HepG2 (cell line): ENCODE data around the gene PEX12. TPM values are rescaled to one million over a fixed set of nuclear protein-coding genes. Genes with fewer than 3 reads are reported as not detected.

Experiments used
- HDAC1 ChIP-seq: sonication (generic); formaldehyde crosslinking; IDR thresholded peaks from 2 replicates; pipeline ENCODE4 v1.5.1; 2020; ENCODE audit warnings: mild to moderate bottlenecking, missing genetic modification reagents
- PHF5A ChIP-seq: IDR thresholded peaks from one replicate; pipeline ENCODE4 v1.6.1; 2018; ENCODE audit warnings: low read depth, missing genetic modification reagents; ENCODE audit not compliant: unreplicated experiment
- POGZ ChIP-seq: sonication (generic); formaldehyde crosslinking; IDR thresholded peaks from 2 replicates; pipeline ENCODE4 v1.4.0; 2020; ENCODE audit warnings: mild to moderate bottlenecking, missing genetic modification reagents
- SRSF4 ChIP-seq: fragments of 200-400 bp; formaldehyde crosslinking; IDR thresholded peaks from one replicate; pipeline ENCODE4 v1.6.1; 2018; ENCODE audit warnings: mild to moderate bottlenecking, low read depth, low read length, moderate library complexity; ENCODE audit not compliant: poor library complexity, severe bottlenecking
- TAF15 ChIP-seq: fragments of 200-400 bp; formaldehyde crosslinking; IDR thresholded peaks from one replicate; pipeline ENCODE4 v1.6.1; 2018; ENCODE audit warnings: mild to moderate bottlenecking, low read depth, low read length; ENCODE audit not compliant: poor library complexity, severe bottlenecking
- TBX2 ChIP-seq: sonication (generic); formaldehyde crosslinking; IDR thresholded peaks from 2 replicates; pipeline ENCODE4 v1.5.0; 2020; ENCODE audit warnings: missing genetic modification reagents, mild to moderate bottlenecking, borderline replicate concordance
- ZMAT3 ChIP-seq: sonication (generic); formaldehyde crosslinking; conservative IDR thresholded peaks from 2 replicates; pipeline ENCODE4 v1.7.0; 2021; ENCODE audit warnings: missing genetic modification reagents
- ZNF577 ChIP-seq: sonication (generic); formaldehyde crosslinking; IDR thresholded peaks from 2 replicates; pipeline ENCODE4 v1.4.0; 2020; ENCODE audit warnings: mild to moderate bottlenecking, low read depth, missing genetic modification reagents, borderline replicate concordance
- ZNF768 ChIP-seq: sonication (generic); formaldehyde crosslinking; IDR thresholded peaks from 2 replicates; pipeline ENCODE4 v1.4.0; 2020; ENCODE audit warnings: missing genetic modification reagents
- ZSCAN9 ChIP-seq: IDR thresholded peaks from 2 replicates; pipeline ENCODE4 v1.6.1; 2016; ENCODE audit warnings: borderline replicate concordance
- polyA plus RNA-seq, 8 experiments: library from polyadenylated mRNA; depleted of rRNA in 3 of 8; stranded (reverse) in 7 of 8; unstranded in 1 of 8; fragments of >200 nt; fragmentation: Illumina TruSeq in 4 of 8; extraction: Trizol in 4 of 8; gene quantifications; 2 replicates each; pipeline versions ENCODE4 v1.2.1 to v1.2.3, GENCODE V29; 2011 to 2016; ENCODE audit warnings: low read depth in 4 of 8, missing spikeins in 1 of 8, mixed read lengths in 1 of 8; ENCODE audit not compliant: insufficient read depth in 1 of 8
- total RNA-seq, 5 experiments: library from RNA; depleted of rRNA; stranded (reverse); fragments of >200 nt; fragmentation: Illumina TruSeq; extraction: Trizol; gene quantifications; 2 replicates each; pipeline ENCODE4 v1.2.3, GENCODE V29; 2016; ENCODE audit warnings: low read depth in 1 of 5
- TF ChIP-seq, protein P1 (sequence below): sonication (generic); formaldehyde crosslinking; IDR thresholded peaks from 2 replicates; pipeline ENCODE4 v1.4.0; 2020; ENCODE audit warnings: missing genetic modification reagents, borderline replicate concordance
- TF ChIP-seq, protein P2 (sequence below): sonication (generic); formaldehyde crosslinking; IDR thresholded peaks from 2 replicates; pipeline ENCODE4 v1.8.0; 2022; ENCODE audit warnings: missing genetic modification reagents, mild to moderate bottlenecking, inconsistent platforms, borderline replicate concordance
- TF ChIP-seq, protein P3 (sequence below): sonication (generic); formaldehyde crosslinking; IDR thresholded peaks from 2 replicates; pipeline ENCODE4 v1.4.0; 2020; ENCODE audit warnings: missing genetic modification reagents
- TF ChIP-seq, protein P4 (sequence below): IDR thresholded peaks from 2 replicates; pipeline ENCODE4 v1.6.1; 2016; ENCODE audit warnings: missing compliant biosample characterization, missing genetic modification reagents, borderline replicate concordance
- TF ChIP-seq, protein P5 (sequence below): sonication (generic); formaldehyde crosslinking; IDR thresholded peaks from 2 replicates; pipeline ENCODE4 v1.4.0; 2020; ENCODE audit warnings: missing genetic modification reagents

Gene PEX12
- total and polyA plus RNA-seq, 2 of the 13 experiments (the other 11 are each of a cell fraction or from before 2014, with no cell fraction given): 5.1 to 11.9 TPM

DNA sequence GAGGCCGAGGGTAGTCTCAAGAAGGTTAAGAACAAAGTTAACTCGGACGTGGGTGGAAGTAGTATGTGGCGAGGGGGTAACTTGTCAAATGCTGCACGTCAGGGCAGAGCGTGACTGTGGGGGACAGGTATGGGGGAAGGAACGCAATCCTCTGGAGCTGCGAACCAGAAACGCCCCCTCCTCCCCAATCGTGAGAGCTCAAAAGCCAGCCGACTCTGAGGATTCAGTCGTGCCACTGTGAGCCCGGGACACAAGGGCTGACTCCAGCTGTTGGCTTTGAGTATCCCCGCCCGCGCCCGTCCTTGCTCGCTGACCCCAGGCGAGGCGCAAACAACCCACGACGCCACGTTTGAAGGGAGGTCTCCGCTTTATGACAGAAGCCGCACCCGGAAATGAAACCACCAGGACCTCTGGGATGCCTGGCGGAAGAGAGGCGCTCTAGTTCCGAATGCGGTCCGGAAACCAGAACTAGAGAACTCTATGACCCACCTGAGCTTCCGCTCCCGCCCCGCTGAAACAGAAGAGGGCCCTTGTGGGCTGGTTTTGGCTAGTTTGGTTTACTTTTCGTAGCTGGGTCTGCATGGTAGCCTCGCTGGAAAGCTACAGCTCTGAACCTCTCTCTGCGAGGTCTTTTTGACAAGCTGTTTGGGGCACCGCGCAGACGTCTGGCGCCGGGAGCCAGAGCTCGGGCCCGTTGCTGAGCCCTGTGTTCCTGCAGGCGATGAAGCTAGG lies at the start of gene PEX12 (continued):
- TF ChIP-seq, protein P1, sequence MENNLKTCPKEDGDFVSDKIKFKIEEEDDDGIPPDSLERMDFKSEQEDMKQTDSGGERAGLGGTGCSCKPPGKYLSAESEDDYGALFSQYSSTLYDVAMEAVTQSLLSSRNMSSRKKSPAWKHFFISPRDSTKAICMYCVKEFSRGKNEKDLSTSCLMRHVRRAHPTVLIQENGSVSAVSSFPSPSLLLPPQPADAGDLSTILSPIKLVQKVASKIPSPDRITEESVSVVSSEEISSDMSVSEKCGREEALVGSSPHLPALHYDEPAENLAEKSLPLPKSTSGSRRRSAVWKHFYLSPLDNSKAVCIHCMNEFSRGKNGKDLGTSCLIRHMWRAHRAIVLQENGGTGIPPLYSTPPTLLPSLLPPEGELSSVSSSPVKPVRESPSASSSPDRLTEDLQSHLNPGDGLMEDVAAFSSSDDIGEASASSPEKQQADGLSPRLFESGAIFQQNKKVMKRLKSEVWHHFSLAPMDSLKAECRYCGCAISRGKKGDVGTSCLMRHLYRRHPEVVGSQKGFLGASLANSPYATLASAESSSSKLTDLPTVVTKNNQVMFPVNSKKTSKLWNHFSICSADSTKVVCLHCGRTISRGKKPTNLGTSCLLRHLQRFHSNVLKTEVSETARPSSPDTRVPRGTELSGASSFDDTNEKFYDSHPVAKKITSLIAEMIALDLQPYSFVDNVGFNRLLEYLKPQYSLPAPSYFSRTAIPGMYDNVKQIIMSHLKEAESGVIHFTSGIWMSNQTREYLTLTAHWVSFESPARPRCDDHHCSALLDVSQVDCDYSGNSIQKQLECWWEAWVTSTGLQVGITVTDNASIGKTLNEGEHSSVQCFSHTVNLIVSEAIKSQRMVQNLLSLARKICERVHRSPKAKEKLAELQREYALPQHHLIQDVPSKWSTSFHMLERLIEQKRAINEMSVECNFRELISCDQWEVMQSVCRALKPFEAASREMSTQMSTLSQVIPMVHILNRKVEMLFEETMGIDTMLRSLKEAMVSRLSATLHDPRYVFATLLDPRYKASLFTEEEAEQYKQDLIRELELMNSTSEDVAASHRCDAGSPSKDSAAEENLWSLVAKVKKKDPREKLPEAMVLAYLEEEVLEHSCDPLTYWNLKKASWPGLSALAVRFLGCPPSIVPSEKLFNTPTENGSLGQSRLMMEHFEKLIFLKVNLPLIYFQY (CRISPR knock-in tag): peak; percentile 88; the same call in 1 of the 2 replicates
- no peak for TF ChIP-seq ZNF768 (CRISPR knock-in tag)
- no peak for TF ChIP-seq SRSF4
- peak; percentile 74 for TF ChIP-seq PHF5A (CRISPR knock-in tag)
- TF ChIP-seq ZMAT3 (CRISPR knock-in tag): peak; percentile 88; the same call in 1 of the 2 replicates
- TF ChIP-seq, protein P2, sequence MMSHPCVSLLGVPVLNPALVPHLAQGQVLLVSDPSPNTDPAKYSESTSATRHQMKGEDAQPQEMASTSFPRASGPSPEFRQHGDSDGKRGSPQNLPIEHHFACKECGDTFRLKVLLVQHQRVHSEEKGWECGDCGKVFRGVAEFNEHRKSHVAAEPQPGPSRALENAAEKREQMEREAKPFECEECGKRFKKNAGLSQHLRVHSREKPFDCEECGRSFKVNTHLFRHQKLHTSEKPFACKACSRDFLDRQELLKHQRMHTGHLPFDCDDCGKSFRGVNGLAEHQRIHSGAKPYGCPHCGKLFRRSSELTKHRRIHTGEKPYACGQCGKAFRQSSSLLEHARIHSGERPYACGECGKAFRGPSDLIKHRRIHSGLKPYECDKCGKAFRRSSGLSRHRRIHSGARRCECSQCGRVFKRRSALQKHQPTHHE (CRISPR knock-in tag): peak; percentile 40; the same call in 1 of the 2 replicates
- TF ChIP-seq ZNF577: no peak
- peak; percentile 60 for TF ChIP-seq TBX2 (CRISPR knock-in tag)
- TF ChIP-seq, protein P3, sequence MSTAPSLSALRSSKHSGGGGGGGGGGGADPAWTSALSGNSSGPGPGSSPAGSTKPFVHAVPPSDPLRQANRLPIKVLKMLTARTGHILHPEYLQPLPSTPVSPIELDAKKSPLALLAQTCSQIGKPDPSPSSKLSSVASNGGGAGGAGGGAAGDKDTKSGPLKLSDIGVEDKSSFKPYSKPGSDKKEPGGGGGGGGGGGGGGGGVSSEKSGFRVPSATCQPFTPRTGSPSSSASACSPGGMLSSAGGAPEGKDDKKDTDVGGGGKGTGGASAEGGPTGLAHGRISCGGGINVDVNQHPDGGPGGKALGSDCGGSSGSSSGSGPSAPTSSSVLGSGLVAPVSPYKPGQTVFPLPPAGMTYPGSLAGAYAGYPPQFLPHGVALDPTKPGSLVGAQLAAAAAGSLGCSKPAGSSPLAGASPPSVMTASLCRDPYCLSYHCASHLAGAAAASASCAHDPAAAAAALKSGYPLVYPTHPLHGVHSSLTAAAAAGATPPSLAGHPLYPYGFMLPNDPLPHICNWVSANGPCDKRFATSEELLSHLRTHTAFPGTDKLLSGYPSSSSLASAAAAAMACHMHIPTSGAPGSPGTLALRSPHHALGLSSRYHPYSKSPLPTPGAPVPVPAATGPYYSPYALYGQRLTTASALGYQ (CRISPR knock-in tag): 0 out of 2 replicates have a peak, but pooled peaks have one; percentile 41
- peak; percentile 90 for TF ChIP-seq ZSCAN9 (CRISPR knock-in tag)
- TF ChIP-seq, protein P4, sequence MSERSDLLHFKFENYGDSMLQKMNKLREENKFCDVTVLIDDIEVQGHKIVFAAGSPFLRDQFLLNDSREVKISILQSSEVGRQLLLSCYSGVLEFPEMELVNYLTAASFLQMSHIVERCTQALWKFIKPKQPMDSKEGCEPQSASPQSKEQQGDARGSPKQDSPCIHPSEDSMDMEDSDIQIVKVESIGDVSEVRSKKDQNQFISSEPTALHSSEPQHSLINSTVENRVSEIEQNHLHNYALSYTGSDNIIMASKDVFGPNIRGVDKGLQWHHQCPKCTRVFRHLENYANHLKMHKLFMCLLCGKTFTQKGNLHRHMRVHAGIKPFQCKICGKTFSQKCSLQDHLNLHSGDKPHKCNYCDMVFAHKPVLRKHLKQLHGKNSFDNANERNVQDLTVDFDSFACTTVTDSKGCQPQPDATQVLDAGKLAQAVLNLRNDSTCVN: 0 out of 2 replicates have a peak, but pooled peaks have one; percentile 44
- peak; percentile 74 for TF ChIP-seq POGZ
- peak; percentile 91 for TF ChIP-seq HDAC1 (CRISPR knock-in tag)
- TF ChIP-seq, protein P5, sequence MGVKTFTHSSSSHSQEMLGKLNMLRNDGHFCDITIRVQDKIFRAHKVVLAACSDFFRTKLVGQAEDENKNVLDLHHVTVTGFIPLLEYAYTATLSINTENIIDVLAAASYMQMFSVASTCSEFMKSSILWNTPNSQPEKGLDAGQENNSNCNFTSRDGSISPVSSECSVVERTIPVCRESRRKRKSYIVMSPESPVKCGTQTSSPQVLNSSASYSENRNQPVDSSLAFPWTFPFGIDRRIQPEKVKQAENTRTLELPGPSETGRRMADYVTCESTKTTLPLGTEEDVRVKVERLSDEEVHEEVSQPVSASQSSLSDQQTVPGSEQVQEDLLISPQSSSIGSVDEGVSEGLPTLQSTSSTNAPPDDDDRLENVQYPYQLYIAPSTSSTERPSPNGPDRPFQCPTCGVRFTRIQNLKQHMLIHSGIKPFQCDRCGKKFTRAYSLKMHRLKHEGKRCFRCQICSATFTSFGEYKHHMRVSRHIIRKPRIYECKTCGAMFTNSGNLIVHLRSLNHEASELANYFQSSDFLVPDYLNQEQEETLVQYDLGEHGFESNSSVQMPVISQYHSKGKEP (CRISPR knock-in tag): no peak
- TF ChIP-seq TAF15: no peak
